Hepatocyte (in vitro differentiated cells): ENCODE data around the gene COX6B2. TPM values are rescaled to one million over a fixed set of nuclear protein-coding genes. Genes with fewer than 3 reads are reported as not detected.

Experiments
- DNase-seq: peaks from one replicate; pipeline ENCODE4 v3.0.0-alpha.2; 2016; ENCODE audit warnings: low spot score
- H2AFZ ChIP-seq: fragments of 200-600 bp; sonication (generic); 2 replicates; pipeline ENCODE4 v1.6.0; 2016; ENCODE audit warnings: antibody characterized with exemption, mild to moderate bottlenecking
- H3K27ac ChIP-seq: fragments of 200-600 bp; sonication (generic); 2 replicates; pipeline ENCODE4 v1.5.1; 2016; ENCODE audit warnings: mild to moderate bottlenecking
- H3K27me3 ChIP-seq: fragments of 200-600 bp; sonication (generic); 2 replicates; pipeline ENCODE4 v1.6.1; 2016
- H3K36me3 ChIP-seq: fragments of 200-600 bp; sonication (generic); replicated peaks from 2 replicates; pipeline ENCODE4 v1.5.1; 2016; ENCODE audit warnings: low read depth; ENCODE audit not compliant: insufficient read depth
- H3K4me1 ChIP-seq: fragments of 200-600 bp; sonication (generic); 2 replicates; pipeline ENCODE4 v1.5.1; 2016; ENCODE audit warnings: mild to moderate bottlenecking, moderate library complexity; ENCODE audit not compliant: insufficient read depth
- H3K4me2 ChIP-seq: fragments of 200-600 bp; sonication (generic); 2 replicates; pipeline ENCODE4 v1.6.0; 2016
- H3K4me3 ChIP-seq: fragments of 200-600 bp; sonication (generic); 2 replicates; pipeline ENCODE4 v1.5.1; 2016; ENCODE audit warnings: mild to moderate bottlenecking
- H3K79me2 ChIP-seq: fragments of 200-600 bp; sonication (generic); 2 replicates; pipeline ENCODE4 v1.6.0; 2017; ENCODE audit warnings: mild to moderate bottlenecking
- H3K9me2 ChIP-seq: fragments of 200-600 bp; sonication (generic); replicated peaks from 2 replicates; pipeline ENCODE4 v1.6.0; 2017; ENCODE audit warnings: mild to moderate bottlenecking; ENCODE audit not compliant: insufficient read depth
- H3K9me3 ChIP-seq: fragments of 200-600 bp; sonication (generic); 2 replicates; pipeline ENCODE4 v1.5.1; 2016; ENCODE audit warnings: low read depth, mild to moderate bottlenecking
- H4K20me1 ChIP-seq: fragments of 200-600 bp; sonication (generic); 2 replicates; pipeline ENCODE4 v1.6.0; 2016; ENCODE audit warnings: mild to moderate bottlenecking; ENCODE audit not compliant: insufficient read depth, poor library complexity, severe bottlenecking
- EZH2 ChIP-seq: fragments of 200-600 bp; sonication (generic); IDR thresholded peaks from 2 replicates; pipeline ENCODE4 v1.6.1; 2016; ENCODE audit warnings: antibody characterized with exemption, mild to moderate bottlenecking, borderline replicate concordance
- EZH2phosphoT487 ChIP-seq: fragments of 200-600 bp; sonication (generic); IDR thresholded peaks from one replicate; pipeline ENCODE4 v1.6.1; 2018; ENCODE audit warnings: antibody characterized with exemption, mild to moderate bottlenecking, low read depth, moderate library complexity; ENCODE audit not compliant: unreplicated experiment, severe bottlenecking
- WGBS: methylation state at CpG from one replicate; pipeline ENCODE4 v1.1.6; 2016; ENCODE audit warnings: low lambda C conversion rate; ENCODE audit errors: missing lambda C conversion rate; 5-methylcytosine and 5-hydroxymethylcytosine counted together
- polyA plus RNA-seq: library from polyadenylated mRNA; unstranded; fragments of >200 nt; fragmentation: Nextera tagmentation; extraction: Ambion mirVana; gene quantifications from 2 replicates; pipeline ENCODE4 v1.2.1, GENCODE V29; 2016
- total RNA-seq: library from RNA; depleted of rRNA; stranded (reverse); fragments of >200 nt; gene quantifications from 2 replicates; pipeline ENCODE4 v1.2.3, GENCODE V29; 2014
- TF ChIP-seq, protein P1 (sequence below): fragments of 200-600 bp; sonication (generic); IDR thresholded peaks from 2 replicates; pipeline ENCODE4 v1.5.1; 2016; ENCODE audit warnings: antibody characterized with exemption, mild to moderate bottlenecking; ENCODE audit not compliant: poor library complexity

COX6B2 gene
- total and polyA plus RNA-seq, 2 experiments from 2014 or later = 0.50 to 4.5 TPM

DNA sequence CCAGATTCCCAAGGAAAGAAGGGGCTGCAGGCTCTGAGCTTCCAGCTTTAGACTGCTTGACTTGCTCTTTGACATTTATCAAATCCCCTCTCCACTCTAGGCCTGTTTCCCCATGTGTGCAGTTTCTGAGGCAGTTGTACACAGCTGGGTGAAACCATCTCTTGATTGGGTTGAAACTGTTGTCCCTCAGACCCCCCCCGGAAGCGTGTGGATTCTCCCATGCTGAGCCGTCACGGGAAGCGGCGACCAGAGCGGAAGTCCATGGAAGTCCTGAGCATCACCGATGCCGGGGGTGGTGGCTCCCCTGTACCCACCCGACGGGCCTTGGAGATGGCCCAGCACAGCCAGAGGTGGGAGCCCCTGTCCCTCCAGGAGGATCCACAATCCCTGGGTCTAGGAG is 51.0 kb downstream of the COX6B2 start:
- Histone ChIP-seq H3K4me2 (no peak overlapping the region), H3K4me1 (no peaks in the 10 kb centered on the region), H3K9me2 (no peaks in the 10 kb centered on the region), H3K4me3 (no peak overlapping the region), H3K9me3 (no peaks in the 10 kb centered on the region), H3K27ac (no peak overlapping the region), H3K79me2 (no peaks in the 10 kb centered on the region), H3K36me3 (no peaks in the 10 kb centered on the region), H4K20me1 (no peaks in the 10 kb centered on the region), H3K27me3 (no peaks in the 10 kb centered on the region), H2AFZ (no peak overlapping the region)
- DNase-seq = no peak
- WGBS = 97% methylated on average over 11 of the region's 11 CpGs
- TF ChIP-seq, protein P1, sequence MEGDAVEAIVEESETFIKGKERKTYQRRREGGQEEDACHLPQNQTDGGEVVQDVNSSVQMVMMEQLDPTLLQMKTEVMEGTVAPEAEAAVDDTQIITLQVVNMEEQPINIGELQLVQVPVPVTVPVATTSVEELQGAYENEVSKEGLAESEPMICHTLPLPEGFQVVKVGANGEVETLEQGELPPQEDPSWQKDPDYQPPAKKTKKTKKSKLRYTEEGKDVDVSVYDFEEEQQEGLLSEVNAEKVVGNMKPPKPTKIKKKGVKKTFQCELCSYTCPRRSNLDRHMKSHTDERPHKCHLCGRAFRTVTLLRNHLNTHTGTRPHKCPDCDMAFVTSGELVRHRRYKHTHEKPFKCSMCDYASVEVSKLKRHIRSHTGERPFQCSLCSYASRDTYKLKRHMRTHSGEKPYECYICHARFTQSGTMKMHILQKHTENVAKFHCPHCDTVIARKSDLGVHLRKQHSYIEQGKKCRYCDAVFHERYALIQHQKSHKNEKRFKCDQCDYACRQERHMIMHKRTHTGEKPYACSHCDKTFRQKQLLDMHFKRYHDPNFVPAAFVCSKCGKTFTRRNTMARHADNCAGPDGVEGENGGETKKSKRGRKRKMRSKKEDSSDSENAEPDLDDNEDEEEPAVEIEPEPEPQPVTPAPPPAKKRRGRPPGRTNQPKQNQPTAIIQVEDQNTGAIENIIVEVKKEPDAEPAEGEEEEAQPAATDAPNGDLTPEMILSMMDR = no peak
- no peak for TF ChIP-seq EZH2

DNA sequence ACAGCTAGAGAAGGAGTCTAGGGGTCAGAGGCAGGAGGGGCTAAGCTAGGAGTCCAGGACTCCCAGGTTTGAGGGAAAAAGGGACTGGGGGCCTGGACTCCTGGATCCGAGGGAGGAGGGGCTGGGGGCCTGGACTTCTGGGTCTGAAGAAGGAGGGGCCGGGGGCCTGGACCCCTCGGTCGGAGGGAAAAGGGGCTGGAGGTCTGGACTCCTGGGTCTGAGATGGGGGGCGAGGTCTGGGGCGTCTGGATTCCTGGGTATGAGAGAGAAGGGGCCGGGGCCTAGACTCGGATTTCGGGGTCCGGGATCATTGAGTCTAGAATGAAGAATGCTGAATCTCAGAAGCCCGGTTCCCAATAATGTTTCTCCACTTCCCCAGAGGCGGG is 52.2 kb downstream of the COX6B2 start:
- Histone ChIP-seq H3K4me1 (no peaks in the 10 kb centered on the region), H3K79me2 (no peaks in the 10 kb centered on the region), H3K27ac (no peak overlapping the region), H3K4me3 (no peak overlapping the region), H3K9me3 (no peaks in the 10 kb centered on the region), H4K20me1 (no peaks in the 10 kb centered on the region), H3K36me3 (no peaks in the 10 kb centered on the region), H3K9me2 (no peaks in the 10 kb centered on the region), H3K27me3 (no peaks in the 10 kb centered on the region), H2AFZ (no peak overlapping the region), H3K4me2 (peak overlapping the region; percentile 83)
- WGBS = 100% methylated on average over 4 of the region's 12 CpGs
- TF ChIP-seq, protein P1 = no peak
- no peak for TF ChIP-seq EZH2phosphoT487
- TF ChIP-seq EZH2 = no peak
- DNase-seq = no peak

DNA sequence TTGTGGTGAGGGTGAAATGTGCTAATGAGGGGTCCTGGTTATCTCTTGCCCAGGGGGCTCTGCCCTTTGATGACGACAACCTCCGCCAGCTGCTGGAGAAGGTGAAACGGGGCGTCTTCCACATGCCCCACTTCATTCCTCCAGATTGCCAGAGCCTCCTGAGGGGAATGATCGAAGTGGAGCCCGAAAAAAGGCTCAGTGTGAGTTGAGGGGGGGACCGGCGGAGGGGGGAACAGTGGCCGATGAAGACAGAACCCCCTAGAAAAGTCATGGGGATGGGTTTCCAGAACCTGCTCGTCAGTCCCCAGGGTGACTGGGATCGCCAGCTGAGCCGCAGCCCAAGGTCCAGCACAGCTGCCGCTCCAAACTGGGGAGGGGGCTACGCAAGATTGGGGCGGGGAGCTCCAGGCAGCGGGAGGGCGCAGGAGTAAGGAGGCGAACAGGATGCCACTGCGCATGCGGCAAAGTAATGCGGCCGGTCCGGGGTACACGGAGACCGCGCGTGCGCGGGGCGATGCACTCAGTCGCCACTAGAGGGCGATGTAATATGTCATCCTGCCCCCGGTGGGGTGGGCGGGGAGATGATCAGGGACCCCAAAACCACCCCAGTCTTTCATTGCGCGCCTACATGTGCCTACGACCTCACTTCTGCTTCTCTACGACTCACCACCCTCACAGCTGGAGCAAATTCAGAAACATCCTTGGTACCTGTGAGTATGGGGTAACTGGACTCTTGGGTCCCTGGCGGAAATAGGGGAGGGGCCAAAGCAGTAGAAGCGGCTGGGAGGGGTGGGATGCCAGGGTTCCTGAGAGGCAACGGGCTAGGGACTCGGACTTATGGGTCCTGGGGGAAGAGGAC is 52.8 kb downstream of the COX6B2 start:
- no peaks in the 10 kb centered on the region for H3K27me3 ChIP-seq
- H3K9me2 ChIP-seq = no peaks in the 10 kb centered on the region
- H3K4me3 ChIP-seq = no peak overlapping the region
- no peaks in the 10 kb centered on the region for H4K20me1 ChIP-seq
- DNase-seq = peak; percentile 91
- TF ChIP-seq EZH2 = no peak
- TF ChIP-seq, protein P1 = peak; percentile 92
- no peak overlapping the region for H3K27ac ChIP-seq
- H3K36me3 ChIP-seq = no peaks in the 10 kb centered on the region
- WGBS = 25% methylated on average over 42 of the region's 42 CpGs
- H3K4me2 ChIP-seq = peak overlapping the region; percentile 83
- peak overlapping the region; percentile 79 for H2AFZ ChIP-seq
- H3K79me2 ChIP-seq = no peaks in the 10 kb centered on the region
- no peaks in the 10 kb centered on the region for H3K9me3 ChIP-seq
- no peaks in the 10 kb centered on the region for H3K4me1 ChIP-seq
